HG02943 (cell line): Measurements from ENCODE around the gene CC2D1B.

ENCODE experiments used
- ATAC-seq: cut with Tn5 transposase; IDR thresholded peaks from one replicate; pipeline ENCODE4 v1.9.1; 2021; ENCODE audit warnings: mild to moderate bottlenecking, low read depth, moderate library complexity; ENCODE audit not compliant: unreplicated experiment

Gene CC2D1B

DNA sequence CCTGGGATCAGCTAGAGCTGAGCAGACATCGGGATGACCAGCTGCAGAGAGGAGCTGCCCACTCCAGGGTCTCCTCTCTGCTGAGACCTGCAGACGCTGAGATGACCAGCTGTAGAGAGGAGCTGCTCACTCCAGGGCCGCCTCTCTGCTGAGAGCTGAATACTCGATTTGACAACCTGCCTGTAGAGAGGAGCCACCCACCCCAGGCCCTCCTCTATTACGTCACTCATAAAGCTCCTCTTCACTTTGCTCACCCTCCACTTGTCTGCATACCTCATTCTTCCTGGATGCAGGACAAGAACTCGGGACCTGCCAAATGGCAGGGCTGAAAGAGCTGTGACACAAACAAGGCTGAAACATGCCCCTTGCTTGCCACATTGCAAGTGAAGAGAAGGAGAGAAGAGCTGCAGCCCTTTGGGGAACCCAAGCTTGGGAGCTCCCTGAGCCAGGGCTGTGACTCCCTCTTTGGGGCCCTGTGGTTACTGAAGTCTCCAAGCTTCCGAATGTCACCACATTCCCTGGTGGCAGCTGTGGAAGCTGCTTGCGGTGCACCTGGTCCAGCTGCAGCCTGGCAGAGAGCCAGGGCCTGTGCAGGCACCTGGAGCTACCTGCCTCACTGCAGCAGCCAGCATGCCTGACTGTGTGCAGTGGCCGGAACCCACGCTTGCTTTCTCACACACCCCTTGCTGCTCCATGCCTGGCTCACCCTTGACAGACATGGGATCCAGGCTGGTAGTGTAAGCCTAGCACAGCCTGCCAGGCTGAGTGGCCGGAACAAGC is 59.6 kb downstream of the CC2D1B start:
- no peak for ATAC-seq

DNA sequence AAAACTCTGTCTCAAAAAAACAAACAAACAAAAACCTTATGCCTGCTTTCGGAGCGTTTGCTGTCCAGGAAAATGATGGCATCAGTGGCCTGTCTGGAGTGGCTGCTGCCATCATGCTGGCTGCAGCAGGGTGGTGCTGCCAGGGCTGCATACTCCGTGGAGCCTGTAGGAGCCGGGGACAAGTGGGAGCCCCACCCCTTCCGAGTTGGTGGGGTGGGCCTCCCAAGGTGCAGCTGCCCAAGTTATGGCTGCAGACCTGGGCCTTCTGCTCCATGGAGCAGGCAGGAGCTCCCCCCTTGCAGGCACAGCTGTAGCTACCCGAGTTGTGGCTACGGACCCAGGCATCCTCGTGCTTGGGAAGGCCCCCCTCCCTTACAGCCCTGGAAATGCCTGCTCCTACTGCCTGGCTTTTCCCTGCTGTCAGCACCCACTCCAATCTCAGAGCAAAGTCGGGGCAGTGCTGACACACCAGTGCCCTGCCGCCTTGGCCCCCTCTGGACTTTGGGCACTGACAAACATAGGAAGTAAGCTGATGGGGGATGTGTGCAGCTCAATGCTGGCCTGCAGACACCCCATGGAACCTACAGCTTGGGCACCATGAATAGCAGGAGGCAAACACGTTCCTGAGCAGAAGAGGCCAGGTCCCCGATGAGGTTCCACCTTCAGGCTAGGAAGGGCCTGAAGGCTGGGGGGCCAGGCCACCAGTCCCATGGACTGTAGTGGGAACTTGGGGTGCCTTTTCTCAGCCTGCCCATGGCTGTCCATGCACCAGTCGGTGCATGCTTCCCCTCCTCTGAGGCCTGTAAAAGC is 60.4 kb downstream of the CC2D1B start:
- ATAC-seq, result no peak
